GM20431 (cell line): ENCODE results near the gene SCLT1.
"Not testable (repeated sequence)": the region's sequence is repeated elsewhere in the genome, so short reads cannot be mapped to it uniquely, and the experiment has no call there.

Experiments
- in situ Hi-C: fragments of 300-500 bp; cut with MseI, MboI; formaldehyde crosslinking; loops from one replicate; pipeline ENCODE4 v1.15.0; 2020; ENCODE audit warnings: low sequenced_read_pairs; ENCODE audit not compliant: unreplicated experiment

SCLT1 gene

DNA sequence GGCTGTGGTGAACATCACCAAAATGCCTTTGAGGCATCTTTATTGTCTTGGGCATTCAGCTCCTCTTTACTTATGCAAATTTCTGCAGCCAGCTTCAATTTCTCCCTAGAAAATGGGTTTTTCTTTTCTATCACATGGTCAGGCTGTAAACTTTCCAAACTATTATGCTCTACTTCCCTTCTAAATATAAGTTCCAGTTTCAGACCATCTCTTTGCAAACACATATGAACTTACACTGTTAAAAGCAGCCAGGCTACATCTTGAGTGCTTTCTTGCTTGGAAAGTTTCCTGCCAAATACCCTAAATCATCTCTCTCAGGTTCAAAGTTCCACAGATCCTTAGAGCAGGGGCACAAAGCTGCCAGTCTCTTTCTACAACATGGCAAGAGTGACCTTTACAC, 13.2 kb downstream of the SCLT1 start:
- in situ Hi-C loops: no loop called here

DNA sequence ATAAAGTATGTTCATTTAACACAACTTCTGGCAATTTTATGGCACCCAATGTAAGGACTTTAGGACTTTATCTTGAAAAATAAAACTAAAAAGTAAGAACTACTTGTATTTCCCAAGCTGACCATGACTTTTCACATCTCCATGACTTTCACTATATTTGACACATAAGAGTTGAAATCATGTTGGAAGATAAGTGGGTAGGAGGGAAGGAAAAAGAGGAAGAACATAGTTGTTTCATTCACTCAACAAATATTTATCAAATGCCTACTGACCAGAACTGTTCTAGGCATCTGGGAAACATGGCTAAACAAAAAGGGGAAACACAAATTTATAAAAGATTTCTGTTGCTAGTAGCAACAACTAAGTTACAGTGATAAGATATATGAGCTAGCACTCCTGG, 16.0 kb downstream of the SCLT1 start:
- in situ Hi-C loops: no loop called here

DNA sequence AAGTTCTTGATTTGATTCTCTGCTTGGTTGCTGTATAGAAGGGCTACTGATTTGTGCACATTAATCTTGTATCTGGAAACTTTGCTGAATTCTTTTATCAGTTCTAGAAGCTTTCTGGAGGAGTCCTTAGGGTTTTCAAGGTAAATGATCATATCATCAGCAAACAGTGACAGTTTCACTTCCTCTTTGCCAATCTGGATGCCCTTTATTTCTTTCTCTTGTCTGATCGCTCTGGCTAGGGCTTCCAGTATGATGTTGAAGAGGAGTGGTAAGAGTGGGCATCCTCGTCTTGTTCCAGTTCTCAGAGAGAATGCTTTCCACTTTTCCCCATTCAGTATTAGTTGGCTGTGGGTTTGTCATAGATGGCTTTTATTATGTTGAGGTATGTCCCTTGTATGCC, 23.8 kb downstream of the SCLT1 start:
- in situ Hi-C loops: not testable (repeated sequence)

DNA sequence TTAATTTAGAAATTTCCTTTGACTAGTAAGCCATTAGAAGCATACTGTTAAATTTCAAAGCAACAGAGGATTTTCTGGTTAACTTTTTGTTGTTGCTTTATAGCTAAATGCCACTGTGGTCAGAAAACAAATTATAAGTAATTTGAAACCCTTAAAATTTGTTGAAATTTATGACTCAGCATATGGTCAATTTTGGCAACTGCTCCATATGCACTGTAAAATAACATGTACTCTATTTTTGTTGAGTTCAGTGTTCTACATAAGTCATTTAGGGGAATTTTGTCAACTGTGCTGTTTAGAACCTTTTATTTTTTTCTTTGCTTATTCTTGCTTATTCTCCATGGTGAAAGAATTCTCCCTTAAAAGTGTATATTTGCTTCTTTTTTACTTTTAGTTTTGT, 28.6 kb downstream of the SCLT1 start:
- in situ Hi-C loops: no loop called here

DNA sequence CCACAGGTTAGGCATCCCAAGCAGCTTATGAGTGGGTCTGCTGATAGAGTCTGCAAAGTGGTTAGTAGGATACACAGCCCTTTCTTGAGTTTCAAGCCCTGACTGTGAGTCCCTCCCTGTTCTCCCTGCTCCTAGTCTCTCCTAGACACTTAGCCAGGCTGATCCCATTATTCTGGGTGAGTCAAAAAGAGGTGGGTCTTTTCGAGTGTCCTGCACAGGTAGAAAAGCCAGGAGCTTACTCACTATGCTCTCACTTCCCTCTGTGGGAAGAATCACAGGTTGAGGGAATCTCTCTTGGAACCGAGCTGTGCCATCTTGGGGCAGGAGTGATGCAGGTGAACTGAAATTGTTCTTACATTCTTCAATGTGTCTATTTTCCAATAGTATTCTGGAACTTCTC, 29.7 kb downstream of the SCLT1 start:
- in situ Hi-C loops: no loop called here

DNA sequence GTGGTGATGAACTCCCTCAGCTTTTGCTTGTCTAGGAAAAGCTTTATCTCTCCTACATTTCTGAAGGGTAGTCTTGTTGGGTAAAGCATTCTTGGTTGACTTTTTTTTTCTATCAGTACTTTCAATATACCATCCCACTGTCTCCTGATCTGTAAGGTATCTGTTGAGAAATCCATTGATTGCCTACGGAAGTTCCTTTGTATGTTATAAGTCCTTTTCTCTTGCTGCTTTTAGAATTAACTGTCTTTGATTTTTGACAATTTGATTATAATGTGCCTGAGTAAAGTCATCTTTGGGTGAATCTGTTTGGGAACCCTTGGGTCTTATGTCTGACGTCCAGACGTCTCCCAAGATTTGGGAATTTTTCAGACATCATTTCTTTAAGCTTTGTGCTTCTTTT, 30.8 kb downstream of the SCLT1 start:
- in situ Hi-C loops: no loop called here

DNA sequence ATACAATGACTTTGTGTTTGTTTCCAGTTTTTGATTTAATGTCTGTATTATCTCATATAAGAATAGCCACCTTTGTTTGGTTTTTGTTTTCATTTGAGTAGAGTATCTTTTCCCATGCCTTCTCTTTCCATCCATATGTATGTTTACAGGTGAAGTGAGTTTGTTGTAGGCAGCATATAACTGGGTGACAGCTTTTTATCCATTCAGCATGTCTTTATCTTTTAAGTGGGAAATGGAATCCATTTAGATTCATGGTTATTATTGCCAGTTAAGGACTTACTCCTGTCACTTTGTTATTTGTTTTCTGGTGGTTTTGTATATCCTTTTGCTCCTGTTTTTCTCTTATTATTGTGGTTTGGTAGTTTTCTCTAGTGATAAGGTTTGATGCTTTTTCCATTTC, 34.3 kb downstream of the SCLT1 start:
- in situ Hi-C loops: no loop called here

DNA sequence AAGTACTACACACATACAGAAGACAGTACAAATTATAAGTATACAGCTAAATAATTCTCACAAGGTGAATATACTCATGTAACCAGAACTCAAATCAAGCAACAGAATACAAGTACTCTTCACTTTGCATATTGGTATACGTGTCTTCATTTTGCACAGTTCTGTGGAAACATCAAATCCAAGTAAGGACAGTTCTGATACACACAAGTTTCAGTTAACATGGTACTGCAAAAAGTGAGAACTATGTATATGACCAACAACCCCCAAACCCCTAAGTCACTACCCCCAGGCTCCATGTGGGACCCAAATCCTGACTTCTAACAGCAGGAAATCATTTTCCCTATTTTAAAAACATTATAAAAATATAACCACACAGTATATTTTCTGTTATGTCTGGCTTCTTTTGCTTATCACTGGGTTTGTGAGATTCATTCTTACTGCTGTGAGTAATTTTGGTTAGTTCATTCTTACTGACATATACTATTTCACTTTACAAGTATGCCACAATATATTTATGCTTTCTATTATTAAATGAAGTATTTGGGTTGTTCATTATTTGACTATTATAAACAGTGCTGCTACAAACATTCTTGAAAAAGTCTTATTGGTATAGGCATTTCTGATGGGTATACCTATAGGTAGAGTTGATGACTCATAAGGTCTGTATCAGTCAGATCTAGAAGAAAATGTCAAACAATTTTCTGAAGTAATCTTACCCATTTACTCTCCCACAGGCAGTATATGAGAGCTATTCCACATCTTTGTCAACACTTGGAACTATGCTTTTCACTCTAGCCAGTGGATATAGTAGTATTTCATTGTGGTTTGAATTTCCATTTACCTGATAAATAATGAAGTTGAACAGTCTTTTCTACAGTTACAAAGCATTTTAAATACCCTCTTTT, 47.0 kb downstream of the SCLT1 start:
- in situ Hi-C loops: no loop called here

DNA sequence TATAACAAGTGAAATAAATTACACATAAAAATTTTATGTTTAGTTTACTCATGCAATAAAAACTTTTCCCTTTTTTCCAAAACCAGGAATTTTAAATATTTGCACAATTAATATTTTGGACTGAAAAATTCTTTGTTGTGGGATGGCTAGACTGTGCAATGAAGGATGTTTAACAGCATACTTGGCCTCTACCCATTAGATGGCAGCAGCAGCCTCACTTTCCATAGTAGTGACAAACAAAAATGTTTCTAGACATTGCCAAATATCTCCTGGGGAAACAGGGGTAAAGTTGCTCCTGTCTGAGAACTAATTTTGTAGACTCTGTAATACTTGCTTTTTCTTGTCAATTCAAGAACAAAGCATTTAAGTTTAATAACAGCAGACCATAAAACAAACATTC, 49.8 kb downstream of the SCLT1 start:
- in situ Hi-C loops: no loop called here

DNA sequence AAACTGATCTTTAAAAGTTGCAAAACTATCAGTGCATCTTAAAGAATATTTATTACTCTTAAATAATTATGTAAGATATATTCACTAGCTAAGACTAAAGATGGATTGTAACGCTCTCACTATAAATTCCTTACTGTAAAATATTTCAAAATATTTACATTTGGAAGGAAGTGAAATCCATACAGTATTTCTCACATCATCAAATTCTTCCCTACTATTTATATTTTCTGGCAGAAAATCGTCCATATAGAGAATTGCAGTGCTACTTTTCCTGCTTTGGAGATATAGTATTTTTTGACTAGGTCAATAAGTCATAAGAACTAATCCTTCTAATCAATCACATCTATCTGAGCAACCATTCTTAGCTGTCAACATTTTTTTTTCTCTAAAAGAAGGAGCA, 52.9 kb downstream of the SCLT1 start:
- in situ Hi-C loops: no loop called here

DNA sequence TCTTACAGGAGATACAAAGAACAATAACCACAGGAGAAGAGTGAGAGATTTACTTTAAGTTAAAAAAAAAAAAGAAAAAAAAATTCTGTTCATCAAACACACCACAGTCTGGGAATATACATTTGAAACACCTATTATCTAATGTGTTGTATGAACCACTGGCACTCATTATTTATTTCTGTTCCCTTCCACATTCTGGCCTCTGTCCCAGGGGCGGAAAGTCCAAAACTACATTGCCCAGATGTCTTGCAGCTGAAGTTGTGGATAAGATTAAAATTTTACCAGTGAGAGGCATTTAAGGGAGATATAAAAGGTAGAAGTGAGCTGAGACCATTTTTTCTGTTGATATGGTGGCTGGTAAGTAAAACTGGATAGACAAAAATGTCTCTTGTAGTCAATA, 56.2 kb downstream of the SCLT1 start:
- in situ Hi-C loops: no loop called here

DNA sequence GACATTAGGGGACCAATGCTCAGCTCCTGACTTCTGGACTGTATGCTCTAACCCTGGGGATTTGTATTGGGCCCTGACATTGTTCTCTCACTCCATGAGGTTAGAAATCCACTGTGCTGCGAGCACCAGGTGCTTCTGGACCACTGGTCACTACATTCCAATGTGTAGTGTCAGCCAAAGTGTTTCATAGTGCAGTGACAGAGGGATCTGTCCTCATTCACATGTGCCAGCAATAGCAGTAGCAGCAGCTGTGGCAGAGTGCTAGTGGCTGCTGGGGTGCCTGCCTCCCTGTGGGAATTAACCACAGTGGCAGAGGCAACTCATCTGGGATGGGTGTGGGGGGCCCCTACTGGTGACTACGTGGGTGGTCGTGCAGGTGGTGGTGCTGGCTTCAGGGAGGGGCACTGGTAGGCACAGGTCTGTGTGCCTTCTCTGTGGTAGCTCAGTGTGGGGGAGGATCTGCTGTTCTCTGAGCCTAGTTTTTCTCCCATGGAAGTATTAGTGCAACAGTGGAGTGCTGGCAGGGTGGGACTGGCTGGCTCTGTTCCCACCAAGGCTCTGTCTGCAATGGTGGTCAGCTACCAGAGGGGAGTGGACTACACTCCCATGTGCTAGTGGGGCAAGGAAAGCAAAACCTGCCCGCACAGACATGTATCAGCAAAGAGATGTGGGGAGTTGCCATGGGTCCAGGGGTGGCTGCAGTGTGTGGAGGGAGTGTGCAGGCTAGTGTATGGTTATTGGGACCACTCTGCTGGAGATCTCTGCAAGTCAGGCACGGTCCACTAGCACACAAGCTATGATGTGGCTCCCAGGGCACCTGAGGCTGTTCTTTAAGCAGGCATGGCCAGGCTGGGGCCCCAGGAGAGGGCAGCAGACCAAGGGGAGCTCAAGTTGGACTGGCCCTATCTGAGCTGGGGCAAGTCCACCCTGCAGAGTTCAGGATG, 78.5 kb downstream of the SCLT1 start:
- in situ Hi-C loops: no loop called here

DNA sequence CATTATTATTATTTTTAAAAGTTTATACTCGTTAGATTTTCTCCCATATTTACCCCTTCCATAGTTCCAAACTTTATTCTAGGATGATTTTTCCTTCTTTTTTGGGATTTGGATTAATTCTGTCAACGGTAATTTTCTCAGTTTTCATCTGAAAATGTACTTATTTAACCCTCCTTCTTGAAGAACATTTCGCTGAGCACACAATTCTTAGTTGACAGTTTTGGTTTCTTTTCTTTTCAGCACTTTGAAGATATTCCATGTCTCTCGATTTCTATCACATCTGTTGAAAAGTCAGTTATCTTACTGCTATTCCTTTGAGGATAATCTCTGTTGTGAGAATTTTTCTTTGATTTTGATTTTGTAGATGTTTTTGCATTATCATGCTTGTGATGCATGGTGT, 85.2 kb downstream of the SCLT1 start:
- in situ Hi-C loops: no loop called here

DNA sequence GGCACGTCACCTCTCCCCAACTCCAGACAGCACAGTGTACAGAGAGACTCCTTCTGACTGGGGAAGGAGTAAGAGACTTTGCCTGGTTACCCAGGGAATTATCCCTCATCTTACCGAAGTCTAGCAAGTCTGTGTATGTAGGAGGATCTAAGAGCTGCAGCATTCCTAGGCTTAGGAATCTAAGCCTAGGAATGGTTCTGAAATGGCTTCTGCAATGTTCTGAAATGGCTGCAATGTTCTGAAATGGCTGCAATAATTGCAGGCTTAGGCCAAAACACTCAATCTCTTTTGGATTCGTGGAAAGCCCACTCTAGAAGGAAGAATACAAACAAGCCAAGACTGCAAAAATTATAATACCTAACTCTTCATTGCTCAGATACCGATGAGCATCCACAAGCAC, 106.4 kb downstream of the SCLT1 start:
- in situ Hi-C loops: no loop called here

DNA sequence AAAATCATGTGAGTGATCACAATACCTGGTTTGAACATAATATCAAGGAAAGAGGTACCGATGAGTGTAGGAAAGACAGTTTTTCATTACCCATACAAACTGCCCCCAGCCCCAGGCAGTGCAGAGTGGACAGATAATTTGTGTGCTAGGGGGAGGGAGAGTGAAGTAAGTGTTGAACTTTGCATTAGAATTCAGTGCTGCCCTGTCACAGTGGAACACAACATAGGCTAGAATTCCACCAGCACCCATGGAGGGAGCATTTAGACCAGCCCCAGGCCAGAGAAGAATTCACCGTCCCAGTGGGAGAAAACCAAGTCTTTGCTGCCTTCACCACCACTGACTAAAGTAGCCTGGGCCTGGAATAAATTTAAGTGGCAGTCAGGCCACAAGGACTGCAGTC, 107.3 kb downstream of the SCLT1 start:
- in situ Hi-C loops: no loop called here

DNA sequence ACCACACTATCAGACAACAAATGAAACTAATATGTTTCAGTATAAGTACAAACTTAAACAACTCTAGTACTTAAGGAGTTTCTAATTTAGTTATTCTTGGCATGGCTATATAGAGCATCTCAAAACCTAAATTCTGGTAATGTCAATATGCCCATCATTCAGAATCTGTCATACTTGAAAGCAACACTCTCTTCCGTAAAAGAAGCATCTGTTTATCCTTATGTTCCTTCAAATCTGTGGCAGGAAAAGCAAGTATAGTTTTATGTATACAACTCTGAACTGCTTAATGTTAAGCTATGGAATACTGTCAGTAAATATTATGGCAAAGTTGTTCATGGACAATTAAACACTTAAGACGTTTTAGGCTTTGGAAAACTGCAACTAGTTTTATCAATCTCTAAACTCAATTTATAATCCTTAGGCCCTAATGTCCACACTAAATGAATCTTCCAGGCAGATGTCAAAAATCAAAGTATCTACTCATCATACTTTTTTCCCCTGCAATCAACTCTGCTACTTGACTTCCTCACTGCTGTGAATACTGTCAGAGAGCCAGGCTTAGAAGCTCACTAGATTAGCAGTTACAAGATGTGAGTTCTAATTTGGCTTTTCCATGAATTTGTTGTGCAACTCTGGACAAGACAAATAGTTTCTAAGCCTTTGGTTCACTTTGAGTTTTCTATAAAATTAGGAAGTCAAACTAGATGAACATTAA, 109.4 kb downstream of the SCLT1 start:
- in situ Hi-C loops: no loop called here

DNA sequence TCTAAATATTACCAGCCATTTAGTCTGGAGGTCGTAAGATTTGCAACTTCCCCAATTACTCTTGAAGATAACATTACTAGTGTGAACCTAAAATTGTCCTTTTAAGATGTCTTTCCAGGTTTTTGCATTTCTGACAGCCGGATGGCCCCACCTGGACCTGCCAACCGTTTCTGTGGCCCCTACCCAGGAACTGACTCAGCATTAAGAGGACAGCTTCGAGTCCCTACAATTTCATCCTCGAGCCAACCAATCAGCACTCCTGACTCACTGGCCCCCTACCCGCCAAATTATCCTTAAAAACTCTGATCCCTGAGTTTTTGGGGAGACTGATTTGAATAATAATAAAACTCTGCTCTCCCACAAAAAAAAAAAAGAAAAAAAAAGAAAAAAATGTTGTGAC, 112.0 kb downstream of the SCLT1 start:
- in situ Hi-C loops: no loop called here

DNA sequence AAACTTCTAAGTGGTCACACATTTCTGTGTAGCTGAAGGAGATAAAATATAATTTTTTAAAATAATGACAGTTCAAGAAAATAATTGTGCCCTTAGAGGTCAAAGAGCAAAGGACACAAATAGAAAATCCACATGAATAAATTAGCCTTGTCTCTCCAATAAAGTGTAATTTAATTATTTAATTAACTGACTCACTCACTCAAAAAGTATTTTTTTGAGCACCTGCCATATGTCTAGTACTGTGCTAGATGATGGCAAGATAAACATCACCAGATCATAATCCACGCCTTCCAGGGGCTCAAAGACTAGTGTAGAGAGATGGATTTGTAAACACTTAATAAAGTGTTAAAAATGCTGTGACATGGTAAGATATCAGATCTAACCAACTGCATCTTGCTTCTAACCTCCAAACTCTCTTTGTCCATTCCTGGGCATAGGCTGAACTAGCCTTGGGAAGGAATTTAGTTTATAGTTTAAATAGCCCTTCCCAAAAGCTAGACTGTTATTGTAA, 112.5 kb downstream of the SCLT1 start:
- in situ Hi-C loops: no loop called here

DNA sequence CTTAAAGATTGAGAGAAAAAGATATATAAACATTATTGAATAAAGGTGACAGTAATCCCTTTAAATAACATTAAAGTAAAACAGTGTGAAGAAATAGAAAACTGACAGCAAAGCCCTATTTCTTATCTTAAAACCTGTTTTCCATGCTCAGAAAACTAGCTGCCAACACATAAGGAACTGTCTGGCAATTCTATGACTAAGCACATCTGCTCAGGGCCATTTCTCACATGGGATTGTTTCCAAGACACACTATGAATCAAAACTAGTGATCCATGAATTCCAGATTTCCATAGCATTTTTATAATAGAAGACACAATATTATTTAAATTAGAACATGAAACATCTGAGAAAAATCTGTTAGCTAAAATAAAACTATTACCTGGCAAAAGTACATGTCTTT, 113.4 kb downstream of the SCLT1 start:
- in situ Hi-C loops: no loop called here

DNA sequence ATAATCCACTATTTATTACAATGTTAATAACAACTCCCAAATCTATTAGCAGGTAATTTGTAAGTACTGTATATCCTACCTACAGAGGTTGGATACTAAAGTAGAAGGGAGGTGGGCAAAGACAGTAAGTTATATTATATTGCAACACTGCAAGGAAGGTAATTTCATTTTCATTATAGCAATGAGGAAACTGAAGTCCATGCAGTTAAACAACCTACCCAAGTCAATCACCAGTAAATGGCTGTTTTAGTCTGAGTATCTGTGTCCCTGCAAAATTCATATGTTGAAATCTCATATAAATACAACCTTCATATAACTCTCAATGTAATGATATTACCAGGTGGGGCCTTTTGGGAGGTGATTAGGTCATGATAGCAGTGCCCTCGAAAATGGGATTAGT, 114.4 kb downstream of the SCLT1 start:
- in situ Hi-C loops: no loop called here
